Hepatocyte (in vitro differentiated cells): Measurements from ENCODE around the gene RASSF3. TPM values are rescaled to one million over a fixed set of nuclear protein-coding genes. Genes with fewer than 3 reads are reported as not detected.

Experiments
- DNase-seq: peaks from one replicate; pipeline ENCODE4 v3.0.0-alpha.2; 2016; ENCODE audit warnings: low spot score
- H2AFZ ChIP-seq: fragments of 200-600 bp; sonication (generic); 2 replicates; pipeline ENCODE4 v1.6.0; 2016; ENCODE audit warnings: antibody characterized with exemption, mild to moderate bottlenecking
- H3K27ac ChIP-seq: fragments of 200-600 bp; sonication (generic); 2 replicates; pipeline ENCODE4 v1.5.1; 2016; ENCODE audit warnings: mild to moderate bottlenecking
- H3K27me3 ChIP-seq: fragments of 200-600 bp; sonication (generic); 2 replicates; pipeline ENCODE4 v1.6.1; 2016
- H3K36me3 ChIP-seq: fragments of 200-600 bp; sonication (generic); replicated peaks from 2 replicates; pipeline ENCODE4 v1.5.1; 2016; ENCODE audit warnings: low read depth; ENCODE audit not compliant: insufficient read depth
- H3K4me1 ChIP-seq: fragments of 200-600 bp; sonication (generic); 2 replicates; pipeline ENCODE4 v1.5.1; 2016; ENCODE audit warnings: mild to moderate bottlenecking, moderate library complexity; ENCODE audit not compliant: insufficient read depth
- H3K4me2 ChIP-seq: fragments of 200-600 bp; sonication (generic); 2 replicates; pipeline ENCODE4 v1.6.0; 2016
- H3K4me3 ChIP-seq: fragments of 200-600 bp; sonication (generic); 2 replicates; pipeline ENCODE4 v1.5.1; 2016; ENCODE audit warnings: mild to moderate bottlenecking
- H3K79me2 ChIP-seq: fragments of 200-600 bp; sonication (generic); 2 replicates; pipeline ENCODE4 v1.6.0; 2017; ENCODE audit warnings: mild to moderate bottlenecking
- H3K9me2 ChIP-seq: fragments of 200-600 bp; sonication (generic); replicated peaks from 2 replicates; pipeline ENCODE4 v1.6.0; 2017; ENCODE audit warnings: mild to moderate bottlenecking; ENCODE audit not compliant: insufficient read depth
- H3K9me3 ChIP-seq: fragments of 200-600 bp; sonication (generic); 2 replicates; pipeline ENCODE4 v1.5.1; 2016; ENCODE audit warnings: low read depth, mild to moderate bottlenecking
- H4K20me1 ChIP-seq: fragments of 200-600 bp; sonication (generic); 2 replicates; pipeline ENCODE4 v1.6.0; 2016; ENCODE audit warnings: mild to moderate bottlenecking; ENCODE audit not compliant: insufficient read depth, poor library complexity, severe bottlenecking
- EZH2 ChIP-seq: fragments of 200-600 bp; sonication (generic); IDR thresholded peaks from 2 replicates; pipeline ENCODE4 v1.6.1; 2016; ENCODE audit warnings: antibody characterized with exemption, mild to moderate bottlenecking, borderline replicate concordance
- EZH2phosphoT487 ChIP-seq: fragments of 200-600 bp; sonication (generic); IDR thresholded peaks from one replicate; pipeline ENCODE4 v1.6.1; 2018; ENCODE audit warnings: antibody characterized with exemption, mild to moderate bottlenecking, low read depth, moderate library complexity; ENCODE audit not compliant: unreplicated experiment, severe bottlenecking
- WGBS: methylation state at CpG from one replicate; pipeline ENCODE4 v1.1.6; 2016; ENCODE audit warnings: low lambda C conversion rate; ENCODE audit errors: missing lambda C conversion rate; 5-methylcytosine and 5-hydroxymethylcytosine counted together
- polyA plus RNA-seq: library from polyadenylated mRNA; unstranded; fragments of >200 nt; fragmentation: Nextera tagmentation; extraction: Ambion mirVana; gene quantifications from 2 replicates; pipeline ENCODE4 v1.2.1, GENCODE V29; 2016
- total RNA-seq: library from RNA; depleted of rRNA; stranded (reverse); fragments of >200 nt; gene quantifications from 2 replicates; pipeline ENCODE4 v1.2.3, GENCODE V29; 2014
- TF ChIP-seq, protein P1 (sequence below): fragments of 200-600 bp; sonication (generic); IDR thresholded peaks from 2 replicates; pipeline ENCODE4 v1.5.1; 2016; ENCODE audit warnings: antibody characterized with exemption, mild to moderate bottlenecking; ENCODE audit not compliant: poor library complexity

RASSF3 gene
- total and polyA plus RNA-seq, 2 experiments from 2014 or later: 7.8 to 22.3 TPM

- Histone ChIP-seq H3K4me1 (no peaks in the 10 kb centered on the region), H3K9me2 (no peaks in the 10 kb centered on the region), H3K4me2 (no peak overlapping the region), H2AFZ (no peak overlapping the region), H3K36me3 (no peaks in the 10 kb centered on the region), H3K27me3 (no peaks in the 10 kb centered on the region), H3K27ac (no peak overlapping the region), H3K79me2 (no peaks in the 10 kb centered on the region), H3K4me3 (no peak overlapping the region), H4K20me1 (no peaks in the 10 kb centered on the region), H3K9me3 (no peaks in the 10 kb centered on the region)
- no peak for DNase-seq
- WGBS: 76% methylated on average over 5 of the region's 5 CpGs
- TF ChIP-seq, protein P1, sequence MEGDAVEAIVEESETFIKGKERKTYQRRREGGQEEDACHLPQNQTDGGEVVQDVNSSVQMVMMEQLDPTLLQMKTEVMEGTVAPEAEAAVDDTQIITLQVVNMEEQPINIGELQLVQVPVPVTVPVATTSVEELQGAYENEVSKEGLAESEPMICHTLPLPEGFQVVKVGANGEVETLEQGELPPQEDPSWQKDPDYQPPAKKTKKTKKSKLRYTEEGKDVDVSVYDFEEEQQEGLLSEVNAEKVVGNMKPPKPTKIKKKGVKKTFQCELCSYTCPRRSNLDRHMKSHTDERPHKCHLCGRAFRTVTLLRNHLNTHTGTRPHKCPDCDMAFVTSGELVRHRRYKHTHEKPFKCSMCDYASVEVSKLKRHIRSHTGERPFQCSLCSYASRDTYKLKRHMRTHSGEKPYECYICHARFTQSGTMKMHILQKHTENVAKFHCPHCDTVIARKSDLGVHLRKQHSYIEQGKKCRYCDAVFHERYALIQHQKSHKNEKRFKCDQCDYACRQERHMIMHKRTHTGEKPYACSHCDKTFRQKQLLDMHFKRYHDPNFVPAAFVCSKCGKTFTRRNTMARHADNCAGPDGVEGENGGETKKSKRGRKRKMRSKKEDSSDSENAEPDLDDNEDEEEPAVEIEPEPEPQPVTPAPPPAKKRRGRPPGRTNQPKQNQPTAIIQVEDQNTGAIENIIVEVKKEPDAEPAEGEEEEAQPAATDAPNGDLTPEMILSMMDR: no peak
- no peak for TF ChIP-seq EZH2phosphoT487
These were observed 25.2 kb upstream of the RASSF3 start for GRCh38 chr12:64585104-64585503.

- no peaks in the 10 kb centered on the region for H3K27me3 ChIP-seq
- no peaks in the 10 kb centered on the region for H3K9me3 ChIP-seq
- no peaks in the 10 kb centered on the region for H3K9me2 ChIP-seq
- TF ChIP-seq, protein P1: no peak
- no peak for TF ChIP-seq EZH2phosphoT487
- TF ChIP-seq EZH2: no peak
- H3K4me1 ChIP-seq: no peaks in the 10 kb centered on the region
- H3K36me3 ChIP-seq: no peaks in the 10 kb centered on the region
- DNase-seq: no peak
- no peaks in the 10 kb centered on the region for H4K20me1 ChIP-seq
- no peaks in the 10 kb centered on the region for H3K79me2 ChIP-seq
- H3K27ac ChIP-seq: no peak overlapping the region
- no peak overlapping the region for H2AFZ ChIP-seq
- H3K4me3 ChIP-seq: no peak overlapping the region
- no peak overlapping the region for H3K4me2 ChIP-seq
- 74% methylated on average over 5 of the region's 5 CpGs for WGBS
These were observed 22.8 kb upstream of the RASSF3 start for GRCh38 chr12:64587447-64587846.

DNA sequence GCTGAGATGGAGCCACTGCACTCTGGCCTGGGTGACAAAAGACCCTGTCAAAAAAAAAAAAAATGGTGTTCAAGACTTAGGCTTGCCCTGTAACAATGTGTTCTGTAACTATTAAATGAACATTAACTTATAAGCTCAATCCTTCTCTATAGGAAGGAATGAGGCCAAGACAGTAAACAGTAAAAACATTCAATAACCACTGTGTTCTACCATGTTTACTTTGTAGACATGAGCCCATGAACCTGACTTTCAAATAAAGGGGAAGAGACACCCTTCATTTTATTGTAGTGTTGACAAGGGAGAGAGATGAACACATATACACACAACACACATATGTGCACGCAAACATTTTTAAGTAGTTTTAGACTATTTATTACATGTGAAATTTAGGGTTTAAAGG lies 20.1 kb upstream of the RASSF3 start:
- no peaks in the 10 kb centered on the region for H4K20me1 ChIP-seq

More for the DNA sequence above, 20.1 kb upstream of the RASSF3 start:
- Histone ChIP-seq H3K27ac (no peak overlapping the region), H3K27me3 (no peaks in the 10 kb centered on the region), H3K4me3 (no peak overlapping the region), H3K9me3 (no peaks in the 10 kb centered on the region), H2AFZ (no peak overlapping the region), H3K4me1 (no peaks in the 10 kb centered on the region), H3K4me2 (no peak overlapping the region), H3K36me3 (no peaks in the 10 kb centered on the region), H3K79me2 (no peaks in the 10 kb centered on the region), H3K9me2 (no peaks in the 10 kb centered on the region)
- WGBS: 97% methylated on average over 1 of the region's 1 CpG
- TF ChIP-seq, protein P1: no peak
- no peak for TF ChIP-seq EZH2
- TF ChIP-seq EZH2phosphoT487: no peak
- DNase-seq: no peak
